Measurements from ENCODE around the gene GABRA5. TPM values are rescaled to one million over a fixed set of nuclear protein-coding genes. Genes with fewer than 3 reads are reported as not detected.
"Not testable (repeated sequence)": the region's sequence is repeated elsewhere in the genome, so short reads cannot be mapped to it uniquely, and the experiment has no call there.

GABRA5 gene
- not detected in 2 replicates for total RNA-seq

DNA sequence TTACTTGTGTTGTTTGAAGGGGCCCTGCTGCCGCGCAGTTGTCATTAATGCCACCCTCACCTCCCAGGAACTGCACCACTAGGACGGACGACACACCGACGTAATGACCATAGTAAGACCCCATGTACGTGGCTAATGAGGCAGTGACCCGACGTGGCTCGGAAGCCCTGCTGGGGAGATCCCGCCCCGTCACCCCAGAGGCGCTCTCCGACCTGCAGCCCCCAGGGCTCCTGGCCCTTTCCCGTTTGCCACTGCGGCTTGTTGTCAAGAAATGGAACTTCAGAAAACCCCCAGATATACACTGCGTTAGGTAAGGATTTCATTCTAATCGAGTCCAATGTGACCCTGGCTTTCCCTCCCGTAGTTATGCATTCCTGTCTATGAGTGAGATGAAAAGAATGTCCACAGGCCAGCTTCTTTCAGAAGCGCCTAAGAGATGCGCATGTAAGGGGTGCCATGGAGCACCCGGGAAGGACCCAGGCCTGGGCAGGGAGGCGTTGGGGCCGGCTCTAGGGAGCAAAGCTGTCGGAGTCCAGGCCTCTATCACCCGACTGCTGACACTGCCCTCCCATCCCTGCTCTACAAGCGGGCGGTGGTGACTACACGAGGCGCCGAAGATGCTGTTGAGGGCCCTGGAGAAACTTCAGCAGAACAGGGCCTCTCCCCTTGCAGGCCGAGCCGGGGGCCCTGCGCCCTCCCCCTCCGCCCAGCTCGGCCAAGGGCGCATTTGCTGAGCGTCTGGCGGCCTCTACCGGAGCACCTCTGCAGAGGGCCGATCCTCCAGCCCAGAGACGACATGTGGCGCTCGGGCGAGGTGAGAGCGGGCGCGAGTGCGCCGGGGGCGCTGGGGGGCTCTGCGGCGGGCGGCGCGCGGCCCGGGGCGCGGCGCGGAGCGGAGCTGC is at the start of gene GABRA5:
Gene GABRA5, plus strand, starts transcription at position 765 of the 902 bp plus-strand sequence. CDS start 2,187 bp downstream, outside the sequence.
- no peaks in the 10 kb centered on the region for H3K4me1 Mint-ChIP-seq (ENCODE audit: low read depth)
- H3K27me3 Mint-ChIP-seq (ENCODE audit: insufficient read depth): peaks cover 11% of the 10 kb centered on the region
- no peaks in the 10 kb centered on the region for H3K36me3 Mint-ChIP-seq (ENCODE audit: low read depth)
- H3K4me3 Mint-ChIP-seq: no peak within 1 kb of the TSS
- no peak for DNase-seq (ENCODE audit: low spot score)
- H3K9me3 Mint-ChIP-seq: no peaks in the 10 kb centered on the region
- no peak within 1 kb of the TSS for H3K27ac Mint-ChIP-seq
- intact Hi-C loops (cut with micrococcal nuclease): no loop called here

DNA sequence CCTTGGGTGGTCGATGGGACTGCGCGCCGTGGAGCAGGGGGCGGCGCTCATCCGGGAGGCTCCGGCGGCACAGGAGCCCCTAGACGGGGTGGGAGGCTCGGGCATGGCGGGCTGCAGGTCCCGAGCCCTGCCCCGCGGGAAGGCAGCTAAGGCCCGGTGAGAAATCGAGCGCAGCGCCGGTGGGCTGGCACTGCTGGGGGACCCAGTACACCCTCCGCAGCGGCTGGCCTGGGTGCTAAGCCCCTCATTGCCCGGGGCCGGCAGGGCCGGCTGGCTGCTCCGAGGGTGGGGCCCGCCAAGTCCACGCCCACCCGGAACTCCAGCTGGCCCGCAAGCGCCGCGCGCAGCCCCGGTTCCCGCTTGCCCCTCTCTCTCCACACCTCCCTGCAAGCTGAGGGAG is 35.7 kb upstream of the GABRA5 start:
- H3K36me3 Mint-ChIP-seq (ENCODE audit: low read depth); H3K4me3 Mint-ChIP-seq; H3K4me1 Mint-ChIP-seq (ENCODE audit: low read depth); intact Hi-C loops (cut with micrococcal nuclease); H3K27me3 Mint-ChIP-seq (ENCODE audit: insufficient read depth); H3K27ac Mint-ChIP-seq; DNase-seq (ENCODE audit: low spot score): not testable (repeated sequence)
- H3K9me3 Mint-ChIP-seq: peaks cover 33% of the 10 kb centered on the region

DNA sequence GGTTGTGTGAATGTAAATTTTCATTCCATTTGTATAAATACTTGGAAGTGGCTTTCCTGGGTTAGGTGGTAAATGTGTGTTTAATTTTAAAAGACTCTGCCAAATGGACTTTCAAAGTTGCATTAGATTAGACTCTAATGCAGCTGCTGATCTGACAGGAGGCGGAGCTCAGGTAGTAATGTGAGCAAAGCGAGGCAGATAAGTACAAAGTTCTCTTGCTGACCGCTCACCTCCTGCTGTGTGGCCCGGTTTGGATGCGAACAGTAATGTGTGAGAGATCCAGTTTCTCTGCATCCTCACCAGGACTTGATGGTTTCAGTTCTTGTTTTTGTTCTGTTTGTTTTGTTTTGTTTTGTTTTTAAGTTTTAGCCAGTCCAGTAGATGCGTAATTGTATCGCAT is 34.9 kb upstream of the GABRA5 start:
- no peak overlapping the region for H3K27ac Mint-ChIP-seq
- H3K4me3 Mint-ChIP-seq: no peak overlapping the region
- peaks cover 36% of the 10 kb centered on the region for H3K9me3 Mint-ChIP-seq
- no peaks in the 10 kb centered on the region for H3K27me3 Mint-ChIP-seq (ENCODE audit: insufficient read depth)
- no peaks in the 10 kb centered on the region for H3K4me1 Mint-ChIP-seq (ENCODE audit: low read depth)
- no peak for DNase-seq (ENCODE audit: low spot score)
- no peaks in the 10 kb centered on the region for H3K36me3 Mint-ChIP-seq (ENCODE audit: low read depth)
- intact Hi-C loops (cut with micrococcal nuclease): no loop called here

- Mint-ChIP-seq H3K4me3 (no peak overlapping the region), H3K27me3 (ENCODE audit: insufficient read depth) (no peaks in the 10 kb centered on the region), H3K27ac (no peak overlapping the region), H3K4me1 (ENCODE audit: low read depth) (no peaks in the 10 kb centered on the region), H3K9me3 (peaks cover 23% of the 10 kb centered on the region), H3K36me3 (ENCODE audit: low read depth) (no peaks in the 10 kb centered on the region)
- intact Hi-C loops (cut with micrococcal nuclease): no loop called here
- DNase-seq (ENCODE audit: low spot score): no peak
Observed at GRCh38 chr15:26838742-26839460, 28.0 kb upstream of the GABRA5 start.

DNA sequence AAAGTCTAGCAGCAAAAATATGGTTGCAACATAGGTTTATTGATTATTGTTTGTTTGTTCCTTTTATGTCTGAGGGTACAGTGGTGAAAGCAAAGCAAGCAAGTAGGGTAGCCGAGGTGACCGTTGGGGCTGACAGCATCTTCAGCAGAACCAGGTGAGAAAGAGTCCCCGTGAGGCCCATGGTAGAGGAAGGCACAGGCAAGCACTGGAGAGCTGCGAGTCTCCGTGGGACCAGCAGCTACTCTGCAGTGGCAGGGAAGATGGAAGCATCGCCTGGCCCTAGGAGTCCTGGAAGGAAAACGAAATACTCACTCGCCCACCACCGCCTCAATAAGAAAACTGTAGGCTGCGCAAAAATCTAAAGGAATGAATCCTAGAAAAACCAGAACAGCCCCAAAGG is 25.3 kb upstream of the GABRA5 start:
- Mint-ChIP-seq H3K27ac (no peak overlapping the region), H3K9me3 (peaks cover 16% of the 10 kb centered on the region)

GRCh38 chr15:26841941-26842340 is 24.9 kb upstream of the GABRA5 start:
- Mint-ChIP-seq H3K27me3 (ENCODE audit: insufficient read depth) (no peaks in the 10 kb centered on the region), H3K9me3 (peaks cover 16% of the 10 kb centered on the region), H3K27ac (no peak overlapping the region), H3K4me1 (ENCODE audit: low read depth) (no peaks in the 10 kb centered on the region), H3K36me3 (ENCODE audit: low read depth) (no peaks in the 10 kb centered on the region), H3K4me3 (no peak overlapping the region)
- no peak for DNase-seq (ENCODE audit: low spot score)
- intact Hi-C loops (cut with micrococcal nuclease): no loop called here

More for the DNA sequence above, 25.3 kb upstream of the GABRA5 start:
- H3K4me3 Mint-ChIP-seq: no peak overlapping the region
- DNase-seq (ENCODE audit: low spot score): no peak
- no peaks in the 10 kb centered on the region for H3K4me1 Mint-ChIP-seq (ENCODE audit: low read depth)
- no peaks in the 10 kb centered on the region for H3K27me3 Mint-ChIP-seq (ENCODE audit: insufficient read depth)
- intact Hi-C loops (cut with micrococcal nuclease): no loop called here
- H3K36me3 Mint-ChIP-seq (ENCODE audit: low read depth): no peaks in the 10 kb centered on the region

- intact Hi-C loops (cut with micrococcal nuclease): no loop called here
- H3K36me3 Mint-ChIP-seq (ENCODE audit: low read depth): no peaks in the 10 kb centered on the region
- H3K9me3 Mint-ChIP-seq: peaks cover 16% of the 10 kb centered on the region
- no peaks in the 10 kb centered on the region for H3K4me1 Mint-ChIP-seq (ENCODE audit: low read depth)
- DNase-seq (ENCODE audit: low spot score): no peak
- H3K27me3 Mint-ChIP-seq (ENCODE audit: insufficient read depth): no peaks in the 10 kb centered on the region
- H3K27ac Mint-ChIP-seq: no peak overlapping the region
- H3K4me3 Mint-ChIP-seq: no peak overlapping the region
Observed at GRCh38 chr15:26842391-26842790, 24.5 kb upstream of the GABRA5 start.

DNA sequence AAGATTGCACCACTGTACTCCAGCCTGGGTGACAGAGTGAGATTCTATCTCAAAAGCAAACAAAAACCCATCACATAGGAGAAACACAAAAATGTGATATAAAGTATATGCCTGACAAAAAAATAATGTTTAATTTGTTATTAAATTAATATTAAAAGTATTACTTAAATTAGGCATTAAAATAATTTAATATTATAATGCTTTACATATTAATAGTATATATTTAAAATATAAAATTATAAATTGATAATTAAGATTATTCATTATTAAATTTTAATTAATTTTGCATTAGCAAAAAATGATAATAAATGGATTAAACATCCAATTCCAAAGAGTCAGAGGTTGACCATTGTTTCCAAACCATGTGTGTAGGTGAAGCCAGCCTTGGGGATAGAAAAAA is 22.0 kb upstream of the GABRA5 start:
- no peaks in the 10 kb centered on the region for H3K27me3 Mint-ChIP-seq (ENCODE audit: insufficient read depth)
- H3K36me3 Mint-ChIP-seq (ENCODE audit: low read depth): no peaks in the 10 kb centered on the region
- no peak overlapping the region for H3K27ac Mint-ChIP-seq
- H3K4me1 Mint-ChIP-seq (ENCODE audit: low read depth): no peaks in the 10 kb centered on the region
- no peak overlapping the region for H3K4me3 Mint-ChIP-seq
- peaks cover 17% of the 10 kb centered on the region for H3K9me3 Mint-ChIP-seq
- intact Hi-C loops (cut with micrococcal nuclease): no loop called here
- DNase-seq (ENCODE audit: low spot score): no peak

DNA sequence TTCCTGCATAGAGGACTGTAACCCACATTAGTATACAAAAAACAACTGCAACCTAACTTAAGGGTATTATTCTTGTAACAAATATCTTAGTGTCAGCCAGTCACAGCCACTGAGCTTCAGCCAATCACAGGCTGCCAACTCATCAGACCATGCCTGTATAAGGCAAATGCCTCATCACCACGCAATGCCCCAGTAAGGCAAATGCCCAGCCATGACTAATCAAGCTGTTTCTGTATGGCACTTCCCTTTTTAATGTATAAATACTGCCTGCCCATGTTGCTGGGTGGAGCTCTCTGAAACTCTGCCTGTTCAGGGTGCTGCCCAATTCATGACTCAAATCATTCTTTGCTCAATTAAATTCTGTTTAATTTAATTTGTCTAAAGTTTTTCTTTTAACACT is 18.4 kb upstream of the GABRA5 start:
- intact Hi-C loops (cut with micrococcal nuclease): no loop called here
- H3K27ac Mint-ChIP-seq: no peak overlapping the region
- DNase-seq (ENCODE audit: low spot score): no peak
- peaks cover 10% of the 10 kb centered on the region for H3K9me3 Mint-ChIP-seq
- no peaks in the 10 kb centered on the region for H3K4me1 Mint-ChIP-seq (ENCODE audit: low read depth)
- H3K36me3 Mint-ChIP-seq (ENCODE audit: low read depth): no peaks in the 10 kb centered on the region
- H3K27me3 Mint-ChIP-seq (ENCODE audit: insufficient read depth): no peaks in the 10 kb centered on the region
- H3K4me3 Mint-ChIP-seq: no peak overlapping the region

DNA sequence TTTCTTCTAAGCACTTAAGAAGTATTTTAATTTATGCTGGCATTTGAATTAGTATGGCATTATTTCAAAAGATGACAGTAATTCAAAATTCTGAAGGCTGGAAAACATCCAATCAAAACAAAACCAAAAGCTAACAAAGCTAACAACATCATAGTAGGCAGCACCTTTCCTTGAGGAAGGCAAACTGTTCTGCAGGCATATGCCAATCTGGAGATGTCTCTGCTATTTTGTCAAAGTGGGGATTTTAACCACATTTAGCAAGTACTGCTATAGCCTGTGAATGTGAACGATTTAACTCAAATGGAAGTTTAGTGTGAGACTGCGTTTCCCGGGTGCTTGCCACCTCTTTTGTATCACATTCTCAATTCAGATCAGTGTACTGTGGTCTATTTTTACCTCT is 16.7 kb upstream of the GABRA5 start:
- intact Hi-C loops (cut with micrococcal nuclease): no loop called here

GRCh38 chr15:26852980-26853379 is 13.9 kb upstream of the GABRA5 start:
- Mint-ChIP-seq H3K27ac (no peak overlapping the region), H3K36me3 (ENCODE audit: low read depth) (no peaks in the 10 kb centered on the region), H3K4me3 (no peak overlapping the region), H3K4me1 (ENCODE audit: low read depth) (no peaks in the 10 kb centered on the region), H3K9me3 (peaks cover 5% of the 10 kb centered on the region), H3K27me3 (ENCODE audit: insufficient read depth) (no peaks in the 10 kb centered on the region)
- intact Hi-C loops (cut with micrococcal nuclease): no loop called here
- DNase-seq (ENCODE audit: low spot score): no peak

More for the DNA sequence above, 16.7 kb upstream of the GABRA5 start:
- Mint-ChIP-seq H3K27me3 (ENCODE audit: insufficient read depth) (no peaks in the 10 kb centered on the region), H3K4me3 (no peak overlapping the region), H3K9me3 (peaks cover 10% of the 10 kb centered on the region), H3K36me3 (ENCODE audit: low read depth) (no peaks in the 10 kb centered on the region), H3K4me1 (ENCODE audit: low read depth) (no peaks in the 10 kb centered on the region), H3K27ac (no peak overlapping the region)
- no peak for DNase-seq (ENCODE audit: low spot score)

- no peak for DNase-seq (ENCODE audit: low spot score)
- H3K4me3 Mint-ChIP-seq: no peak overlapping the region
- no peaks in the 10 kb centered on the region for H3K36me3 Mint-ChIP-seq (ENCODE audit: low read depth)
- H3K27me3 Mint-ChIP-seq (ENCODE audit: insufficient read depth): no peaks in the 10 kb centered on the region
- intact Hi-C loops (cut with micrococcal nuclease): no loop called here
- H3K4me1 Mint-ChIP-seq (ENCODE audit: low read depth): no peaks in the 10 kb centered on the region
- no peaks in the 10 kb centered on the region for H3K9me3 Mint-ChIP-seq
- H3K27ac Mint-ChIP-seq: no peak overlapping the region
Observed at GRCh38 chr15:26854435-26854834, 12.4 kb upstream of the GABRA5 start.

- intact Hi-C loops (cut with micrococcal nuclease): no loop called here
- peaks cover 11% of the 10 kb centered on the region for H3K27me3 Mint-ChIP-seq (ENCODE audit: insufficient read depth)
- no peaks in the 10 kb centered on the region for H3K4me1 Mint-ChIP-seq (ENCODE audit: low read depth)
- H3K4me3 Mint-ChIP-seq: no peak overlapping the region
- H3K36me3 Mint-ChIP-seq (ENCODE audit: low read depth): no peaks in the 10 kb centered on the region
- H3K9me3 Mint-ChIP-seq: no peaks in the 10 kb centered on the region
- no peak overlapping the region for H3K27ac Mint-ChIP-seq
- no peak for DNase-seq (ENCODE audit: low spot score)
Observed at GRCh38 chr15:26864664-26865191, 2.1 kb upstream of the GABRA5 start.

All from activated T-helper 1 cell treated with anti-CD3 and anti-CD28 coated beads, Interleukin-12 subunit alpha, Interleukin-12 subunit beta, Interleukin-2, Interleukin-4 antibody, amounts not matched to agents 30 ng/mL and 10 ng/mL and 1 ng/mL, durations not matched to agents 14 hours and 24 hours and 36 hours (primary cell).